Esophagus muscularis mucosa (tissue), 4 donors: Measurements from ENCODE around the gene BBOX1.

Experiments used
- EP300 ChIP-seq: sonication (generic); formaldehyde crosslinking; IDR thresholded peaks from one replicate; pipeline ENCODE4 v1.6.1; 2017; ENCODE audit warnings: antibody characterized with exemption
- POLR2A ChIP-seq: fragments of 450-650 bp; IDR thresholded peaks from one replicate; pipeline ENCODE4 v1.6.1; 2017; ENCODE audit warnings: antibody characterized with exemption, moderate library complexity, mild to moderate bottlenecking, low read depth
- POLR2AphosphoS5 ChIP-seq, 2 donors: sonication (generic); formaldehyde crosslinking; IDR thresholded peaks; one replicate each; pipeline ENCODE4 v1.6.1; 2017; ENCODE audit warnings: antibody characterized with exemption in 2 of 2
- TF ChIP-seq, protein P1 (sequence below), 3 experiments: fragments of 200-600 bp in 2 of 3; fragments of 450-650 bp in 1 of 3; sonication (generic) in 2 of 3; IDR thresholded peaks; one replicate each; pipeline ENCODE4 v1.5.1; 2017 to 2019; ENCODE audit warnings: antibody characterized with exemption in 3 of 3, mild to moderate bottlenecking in 2 of 3, moderate library complexity in 1 of 3

DNA sequence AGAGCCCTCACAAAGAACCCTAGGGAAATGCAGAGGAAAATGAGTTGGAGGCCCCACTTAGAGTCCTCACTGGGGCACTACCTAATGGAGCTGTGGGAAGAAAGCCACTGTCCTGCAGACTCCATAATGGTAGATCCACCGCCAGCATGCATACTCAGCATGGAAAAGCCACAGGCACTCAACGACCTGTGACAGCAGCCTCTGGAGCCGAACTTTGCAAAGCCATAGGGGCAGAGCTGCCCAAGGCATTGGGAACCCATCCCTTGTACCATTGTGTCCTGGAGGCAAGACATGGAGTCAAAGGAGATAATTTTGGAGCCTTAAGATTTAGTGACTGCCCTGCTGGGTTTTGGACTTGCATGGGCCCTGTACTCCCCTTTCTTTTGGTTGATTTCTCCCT lies 18.8 kb downstream of the BBOX1 start:
- no peak for TF ChIP-seq POLR2A
- TF ChIP-seq, protein P1, sequence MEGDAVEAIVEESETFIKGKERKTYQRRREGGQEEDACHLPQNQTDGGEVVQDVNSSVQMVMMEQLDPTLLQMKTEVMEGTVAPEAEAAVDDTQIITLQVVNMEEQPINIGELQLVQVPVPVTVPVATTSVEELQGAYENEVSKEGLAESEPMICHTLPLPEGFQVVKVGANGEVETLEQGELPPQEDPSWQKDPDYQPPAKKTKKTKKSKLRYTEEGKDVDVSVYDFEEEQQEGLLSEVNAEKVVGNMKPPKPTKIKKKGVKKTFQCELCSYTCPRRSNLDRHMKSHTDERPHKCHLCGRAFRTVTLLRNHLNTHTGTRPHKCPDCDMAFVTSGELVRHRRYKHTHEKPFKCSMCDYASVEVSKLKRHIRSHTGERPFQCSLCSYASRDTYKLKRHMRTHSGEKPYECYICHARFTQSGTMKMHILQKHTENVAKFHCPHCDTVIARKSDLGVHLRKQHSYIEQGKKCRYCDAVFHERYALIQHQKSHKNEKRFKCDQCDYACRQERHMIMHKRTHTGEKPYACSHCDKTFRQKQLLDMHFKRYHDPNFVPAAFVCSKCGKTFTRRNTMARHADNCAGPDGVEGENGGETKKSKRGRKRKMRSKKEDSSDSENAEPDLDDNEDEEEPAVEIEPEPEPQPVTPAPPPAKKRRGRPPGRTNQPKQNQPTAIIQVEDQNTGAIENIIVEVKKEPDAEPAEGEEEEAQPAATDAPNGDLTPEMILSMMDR (IDR thresholded peaks at IDR 0.05): no peak
- TF ChIP-seq EP300: no peak
- TF ChIP-seq POLR2AphosphoS5 (IDR thresholded peaks at IDR 0.05): no peak
